ENCODE measurements around the gene ZNF433. TPM values are rescaled to one million over a fixed set of nuclear protein-coding genes. Genes with fewer than 3 reads are reported as not detected.

ZNF433 gene
- total RNA-seq, 2 donors from 2014 or later = 1.6 to 2.3 TPM

DNA sequence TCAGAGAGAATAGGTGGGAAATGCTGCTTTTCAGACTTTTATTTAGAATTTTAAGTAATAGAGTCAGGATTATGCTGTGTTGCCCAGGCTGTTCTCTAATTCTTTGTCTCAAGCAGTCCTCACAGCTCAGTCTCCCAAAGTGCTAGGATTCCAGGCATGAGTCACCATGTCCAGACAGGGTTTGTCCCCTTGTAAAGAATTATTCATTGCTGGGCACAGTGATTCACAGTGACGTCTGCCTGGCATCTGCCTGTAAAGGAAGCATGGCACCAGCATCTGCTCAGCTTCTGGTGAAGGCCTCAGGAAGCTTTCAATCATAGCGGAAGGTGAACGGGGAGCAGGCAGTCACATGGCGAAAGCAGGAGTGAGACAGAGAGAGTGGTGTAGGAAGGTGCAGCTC, 53.0 kb downstream of the ZNF433 start:
- DNase-seq (no peak), ATAC-seq (replicated peaks in 1 of 2) (no peak)
- no peak overlapping the region for H3K27ac Mint-ChIP-seq
- peaks cover 11% of the 10 kb centered on the region for H3K4me1 Mint-ChIP-seq (ENCODE audit: low read depth)
- H3K27me3 Mint-ChIP-seq (ENCODE audit: low read depth) = no peaks in the 10 kb centered on the region
- no peak overlapping the region for H3K4me3 Mint-ChIP-seq
- H3K36me3 Mint-ChIP-seq (ENCODE audit: insufficient read depth in 2 of 2) = peaks cover 35 to 40% of the 10 kb centered on the region in 2 donors
- H3K9me3 Mint-ChIP-seq = peaks cover 19 to 29% of the 10 kb centered on the region in 2 donors

DNA sequence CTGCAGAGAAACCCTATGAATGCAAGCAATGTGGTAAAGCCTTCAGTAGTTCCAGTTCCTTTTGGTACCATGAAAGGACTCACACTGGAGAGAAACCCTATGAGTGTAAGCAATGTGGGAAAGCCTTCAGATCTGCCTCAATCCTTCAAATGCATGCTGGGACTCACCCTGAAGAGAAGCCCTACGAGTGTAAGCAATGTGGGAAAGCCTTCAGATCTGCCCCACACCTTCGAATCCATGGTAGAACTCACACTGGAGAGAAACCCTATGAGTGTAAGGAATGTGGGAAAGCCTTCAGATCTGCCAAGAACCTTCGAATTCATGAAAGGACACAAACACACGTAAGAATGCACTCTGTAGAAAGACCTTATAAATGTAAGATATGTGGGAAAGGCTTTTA, 56.0 kb downstream of the ZNF433 start:
- no peak for DNase-seq
- no peak for ATAC-seq (replicated peaks in 1 of 2)
- H3K4me1 Mint-ChIP-seq (ENCODE audit: low read depth) = no peaks in the 10 kb centered on the region
- no peak overlapping the region for H3K4me3 Mint-ChIP-seq
- no peak overlapping the region for H3K27ac Mint-ChIP-seq
- H3K27me3 Mint-ChIP-seq (ENCODE audit: low read depth) = no peaks in the 10 kb centered on the region
- peaks cover 21 to 37% of the 10 kb centered on the region in 2 donors for H3K9me3 Mint-ChIP-seq
- H3K36me3 Mint-ChIP-seq (ENCODE audit: insufficient read depth in 2 of 2) = peaks cover 45 to 61% of the 10 kb centered on the region in 2 donors

DNA sequence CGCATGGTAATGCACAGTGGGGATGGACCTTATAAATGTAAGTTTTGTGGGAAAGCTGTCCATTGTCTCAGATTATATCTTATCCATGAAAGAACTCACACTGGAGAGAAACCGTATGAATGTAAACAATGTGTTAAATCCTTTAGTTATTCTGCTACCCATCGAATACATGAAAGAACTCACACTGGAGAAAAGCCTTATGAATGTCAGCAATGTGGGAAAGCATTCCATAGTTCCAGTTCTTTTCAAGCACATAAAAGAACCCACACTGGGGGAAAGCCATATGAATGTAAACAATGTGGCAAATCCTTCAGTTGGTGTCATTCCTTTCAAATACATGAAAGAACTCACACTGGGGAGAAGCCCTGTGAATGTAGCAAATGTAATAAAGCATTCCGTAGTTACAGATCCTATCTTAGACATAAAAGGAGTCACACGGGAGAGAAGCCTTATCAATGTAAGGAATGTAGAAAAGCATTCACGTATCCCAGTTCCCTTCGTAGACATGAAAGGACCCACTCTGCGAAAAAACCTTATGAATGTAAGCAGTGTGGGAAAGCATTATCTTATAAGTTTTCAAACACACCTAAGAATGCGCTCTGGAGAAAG, 56.9 kb downstream of the ZNF433 start:
- peaks cover 47 to 65% of the 10 kb centered on the region in 2 donors for H3K36me3 Mint-ChIP-seq (ENCODE audit: insufficient read depth in 2 of 2)
- peak overlapping the region; percentile 24 for H3K27ac Mint-ChIP-seq
- peaks cover 23 to 39% of the 10 kb centered on the region in 2 donors for H3K9me3 Mint-ChIP-seq
- H3K27me3 Mint-ChIP-seq (ENCODE audit: low read depth) = no peaks in the 10 kb centered on the region
- DNase-seq = no peak
- H3K4me3 Mint-ChIP-seq = no peak overlapping the region
- H3K4me1 Mint-ChIP-seq (ENCODE audit: low read depth) = no peaks in the 10 kb centered on the region
- ATAC-seq (replicated peaks in 1 of 2) = no peak

DNA sequence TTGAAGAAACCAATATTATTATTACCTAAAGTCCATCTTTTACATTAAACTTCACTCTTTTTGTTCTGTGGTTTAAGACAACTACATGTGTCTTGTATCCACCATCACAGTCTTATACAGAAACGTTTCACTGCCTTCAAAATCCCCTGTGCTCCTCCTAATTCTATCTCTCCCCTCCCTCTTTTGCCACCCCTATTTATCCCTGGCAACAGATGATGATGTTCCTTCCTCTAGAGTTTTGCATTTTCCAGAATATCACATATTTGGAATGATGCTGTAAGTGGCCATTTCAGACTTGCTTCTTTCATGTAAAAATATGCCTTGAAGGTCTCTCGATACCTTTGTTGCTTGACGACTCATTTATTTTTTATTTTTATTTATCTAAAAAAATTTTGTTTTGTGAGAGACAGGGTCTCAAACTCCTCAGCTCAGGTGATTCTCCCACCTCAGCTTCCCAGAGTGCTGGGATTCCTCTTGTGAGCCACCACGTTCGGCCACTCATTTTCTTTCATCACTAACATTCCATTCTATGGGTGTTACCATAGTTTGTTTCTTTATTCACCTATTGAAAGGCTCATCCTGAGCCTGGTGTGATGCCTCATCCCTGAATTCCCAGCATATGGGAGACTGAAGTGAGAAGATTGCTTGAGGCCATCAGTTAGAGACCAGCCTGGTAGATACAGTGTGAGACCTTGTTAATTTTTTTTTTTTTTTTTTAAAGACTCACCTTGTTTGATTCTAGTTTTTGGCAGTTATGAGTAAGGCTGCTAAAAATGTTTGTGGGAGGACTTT, 62.3 kb downstream of the ZNF433 start:
- DNase-seq (no peak), ATAC-seq (replicated peaks in 1 of 2) (no peak)
- H3K4me1 Mint-ChIP-seq (ENCODE audit: low read depth) = no peaks in the 10 kb centered on the region
- H3K27me3 Mint-ChIP-seq (ENCODE audit: low read depth) = no peaks in the 10 kb centered on the region
- H3K36me3 Mint-ChIP-seq (ENCODE audit: insufficient read depth in 2 of 2) = peaks cover 21 to 39% of the 10 kb centered on the region in 2 donors
- no peak overlapping the region for H3K4me3 Mint-ChIP-seq
- peaks cover 4 to 17% of the 10 kb centered on the region in 2 donors for H3K9me3 Mint-ChIP-seq
- H3K27ac Mint-ChIP-seq = no peak overlapping the region

DNA sequence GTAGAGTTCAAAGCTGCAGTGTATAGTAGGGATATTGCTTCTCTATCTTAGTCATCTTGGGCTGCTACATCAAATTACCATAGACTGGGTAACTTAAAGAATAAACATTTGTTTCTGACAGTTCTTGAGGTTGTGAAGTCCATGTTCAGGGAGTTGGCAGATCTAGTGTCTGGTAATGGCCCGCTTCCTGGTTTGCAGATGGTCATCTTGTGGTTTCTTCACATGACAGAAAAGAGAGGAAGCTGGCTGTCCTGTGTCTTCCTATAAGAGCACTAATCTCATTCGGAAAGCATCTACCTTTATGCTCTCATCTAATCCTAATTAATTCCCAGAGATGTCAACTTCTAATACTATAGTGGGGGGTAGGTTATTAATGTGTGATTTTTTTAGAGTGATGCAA, 64.4 kb downstream of the ZNF433 start:
- Mint-ChIP-seq H3K36me3 (ENCODE audit: insufficient read depth in 2 of 2) (peaks cover 8 to 18% of the 10 kb centered on the region in 2 donors), H3K4me1 (ENCODE audit: low read depth) (peaks cover 1% of the 10 kb centered on the region), H3K9me3 (peaks cover 2 to 9% of the 10 kb centered on the region in 2 donors), H3K27me3 (ENCODE audit: low read depth) (no peaks in the 10 kb centered on the region), H3K27ac (no peak overlapping the region), H3K4me3 (no peak overlapping the region)
- ATAC-seq (replicated peaks in 1 of 2) (no peak), DNase-seq (no peak)

DNA sequence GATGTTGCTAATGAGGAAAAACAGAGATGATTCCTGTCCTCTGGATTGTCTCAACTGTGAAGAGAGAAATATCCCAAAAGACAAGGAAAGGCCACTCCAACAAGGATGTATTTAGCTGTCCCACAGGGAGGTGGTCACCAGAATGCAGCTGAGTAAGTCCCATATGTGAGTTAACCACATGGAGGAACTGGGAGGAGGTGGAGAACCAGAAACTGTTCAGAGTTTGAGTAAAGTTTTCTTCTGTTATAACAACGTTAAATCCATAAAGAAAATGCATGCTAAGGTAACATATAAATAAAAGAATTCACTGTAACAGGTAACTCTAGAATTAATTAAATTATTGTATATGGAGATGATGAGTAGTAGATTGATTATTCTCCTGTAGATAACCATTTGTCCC, 65.3 kb downstream of the ZNF433 start:
- Mint-ChIP-seq H3K27ac (no peak overlapping the region), H3K9me3 (peaks cover 2 to 9% of the 10 kb centered on the region in 2 donors), H3K36me3 (ENCODE audit: insufficient read depth in 2 of 2) (peaks cover 8 to 11% of the 10 kb centered on the region in 2 donors), H3K4me3 (no peak overlapping the region), H3K27me3 (ENCODE audit: low read depth) (no peaks in the 10 kb centered on the region), H3K4me1 (ENCODE audit: low read depth) (peaks cover 8% of the 10 kb centered on the region)
- DNase-seq = no peak
- no peak for ATAC-seq (replicated peaks in 1 of 2)

DNA sequence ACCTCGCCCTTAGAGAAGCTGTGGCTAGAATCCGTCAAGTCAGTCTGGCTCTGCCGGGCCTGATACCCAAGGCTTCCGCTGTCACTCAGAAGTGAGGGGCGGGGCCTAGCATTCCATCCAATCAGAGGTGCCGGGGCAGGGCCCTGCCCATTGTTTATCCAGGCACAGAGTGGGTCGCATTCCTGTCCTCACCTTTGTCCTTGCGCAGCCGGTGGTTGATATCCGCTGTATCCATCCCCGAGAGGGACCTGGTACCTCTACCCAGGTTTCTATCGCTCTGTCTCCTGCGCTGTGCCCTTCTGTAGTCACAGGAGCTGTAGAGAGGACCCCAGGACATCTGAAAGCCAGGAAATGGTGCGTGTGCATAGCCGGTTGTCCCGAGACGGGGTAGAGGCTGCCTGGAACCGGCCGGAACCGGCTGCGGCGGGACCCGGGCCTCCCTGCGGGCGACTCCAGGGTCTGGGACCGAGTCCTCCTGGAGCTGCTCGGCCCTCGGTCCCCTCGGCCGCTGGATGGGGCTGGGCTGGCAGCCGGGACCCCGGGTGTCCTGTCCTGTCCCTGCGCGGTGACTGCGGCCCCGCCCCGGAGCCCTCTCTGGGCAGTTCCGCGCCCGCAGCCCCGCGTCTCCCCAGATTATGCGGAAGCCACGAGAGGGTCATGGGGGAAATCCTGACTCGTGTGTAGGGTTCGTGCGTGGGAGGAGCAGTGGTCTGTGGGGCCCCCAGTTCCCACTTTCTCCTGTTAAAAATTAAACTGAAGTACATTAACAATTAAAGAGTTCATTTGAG, 70.4 kb downstream of the ZNF433 start, which contains the start of gene ZNF763:
ZNF763 (plus strand) TSS at position 183 of the 788 bp plus-strand sequence; CDS start at position 352, 169 bp downstream.
- Mint-ChIP-seq H3K9me3 (peaks cover 0 to 3% of the 10 kb centered on the region in 2 donors), H3K27me3 (ENCODE audit: low read depth) (no peaks in the 10 kb centered on the region), H3K27ac (peak within 1 kb of the TSS; percentile 83), H3K4me3 (peak within 1 kb of the TSS; percentile 87 to 93), H3K36me3 (ENCODE audit: insufficient read depth in 2 of 2) (peaks cover 0 to 3% of the 10 kb centered on the region in 2 donors), H3K4me1 (ENCODE audit: low read depth) (peaks cover 28% of the 10 kb centered on the region)
- ATAC-seq (replicated peaks in 1 of 2) (peak; percentile 94 to 96), DNase-seq (peak; percentile 88 to 90)

Other genes starting within 250 kb of the ZNF433 start
- gene ZNF491, start 237.2 kb downstream of the ZNF433 start, total RNA-seq = 1 to 10 TPM in 1 of 2 donors, under 1 TPM in 1; 0.46 to 2.4 TPM
- 10 to 100 TPM; 10.2 to 11.2 TPM for gene ZNF440, start 221.4 kb downstream of the ZNF433 start, total RNA-seq
- gene ZNF439, start 187.0 kb downstream of the ZNF433 start, total RNA-seq = 10 to 100 TPM in 1 of 2 donors, 1 to 10 TPM in 1; 5.8 to 10.1 TPM
- 1 to 10 TPM; 2.0 to 2.6 TPM for gene ZNF69, start 147.9 kb downstream of the ZNF433 start, total RNA-seq
- gene ZNF700, start 110.6 kb downstream of the ZNF433 start, total RNA-seq = 10 to 100 TPM; 16.0 to 17.2 TPM
- gene ZNF763, start 70.6 kb downstream of the ZNF433 start, total RNA-seq = 1 to 10 TPM; 1.3 to 2.4 TPM
- gene ZNF878, start 17.3 kb upstream of the ZNF433 start, total RNA-seq = under 1 TPM; 0.39 to 0.55 TPM
- gene ZNF844, start 29.1 kb upstream of the ZNF433 start, total RNA-seq = 1 to 10 TPM; 3.6 to 8.4 TPM
- 1 to 10 TPM; 2.7 to 3.4 TPM for gene ZNF20, start 104.7 kb upstream of the ZNF433 start, total RNA-seq
- gene ZNF625, start 121.1 kb upstream of the ZNF433 start, total RNA-seq = 1 to 10 TPM; 3.2 to 4.9 TPM
- gene ZNF136, start 127.4 kb upstream of the ZNF433 start, total RNA-seq = 10 to 100 TPM; 17.0 to 19.8 TPM